SIG-M5 (cell line): ENCODE results near the gene TXNRD3.

Experiments used
- DNase-seq: peaks from one replicate; lab custom pipeline; 2025; lab: John Stamatoyannopoulos, UW

Gene TXNRD3

GRCh38 chr3:126654571-126655383, at the start of gene TXNRD3:
TSS of gene TXNRD3 (minus strand) at chr3:126655124.
- no peak for DNase-seq

GRCh38 chr3:126703512-126704493, 48.9 kb upstream of the TXNRD3 start, which contains the start of gene CHCHD6:
TSS of gene CHCHD6 (plus strand) at chr3:126704240. CDS start at chr3:126704313, 73 bp downstream.
- peak; percentile 77 for DNase-seq

GRCh38 chr3:126699011-126699410, 44.1 kb upstream of the TXNRD3 start:
- DNase-seq: no peak

- no peak for DNase-seq
Measured at GRCh38 chr3:126696701-126697267, 41.9 kb upstream of the TXNRD3 start.

DNA sequence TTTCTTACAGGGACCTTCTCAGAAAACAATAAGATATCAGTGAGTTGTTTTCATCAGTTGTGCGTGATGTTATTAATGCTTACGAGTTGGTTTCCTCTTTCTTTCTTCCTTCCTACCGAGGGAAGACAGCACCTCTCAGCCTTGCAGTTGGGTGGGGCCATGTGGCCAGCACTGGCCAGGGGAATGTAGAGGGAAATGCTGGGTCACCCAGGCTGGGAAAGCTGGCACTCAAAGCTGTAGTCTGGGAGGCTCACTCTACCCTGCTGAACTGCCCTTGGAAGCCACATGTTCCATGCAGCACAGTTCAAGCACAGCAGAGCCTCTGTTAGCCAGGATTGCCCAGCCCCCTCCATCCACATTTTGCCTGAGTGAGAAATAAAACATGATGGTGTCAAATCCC, 39.0 kb upstream of the TXNRD3 start:
- DNase-seq: no peak

GRCh38 chr3:126692858-126693257, 37.9 kb upstream of the TXNRD3 start:
- DNase-seq: no peak

DNA sequence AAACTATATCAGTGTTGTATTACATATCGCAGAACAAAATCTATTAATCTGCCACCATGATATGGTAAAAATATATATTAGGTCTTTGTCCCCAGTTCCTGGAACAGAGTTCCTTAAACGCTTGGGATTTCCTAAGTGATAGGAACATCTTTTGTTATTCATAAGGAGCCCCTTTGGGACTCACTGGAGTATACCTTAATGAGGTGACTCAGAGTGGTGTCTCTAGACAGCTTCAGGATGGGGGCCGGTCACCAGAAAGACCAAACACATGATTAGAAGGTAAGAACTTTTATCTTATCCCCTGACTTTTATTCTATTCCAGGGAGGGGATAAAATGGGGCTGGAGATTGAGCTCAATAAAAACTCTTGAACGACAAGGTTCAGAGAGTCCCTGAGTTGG, 36.8 kb upstream of the TXNRD3 start:
- DNase-seq: no peak

DNA sequence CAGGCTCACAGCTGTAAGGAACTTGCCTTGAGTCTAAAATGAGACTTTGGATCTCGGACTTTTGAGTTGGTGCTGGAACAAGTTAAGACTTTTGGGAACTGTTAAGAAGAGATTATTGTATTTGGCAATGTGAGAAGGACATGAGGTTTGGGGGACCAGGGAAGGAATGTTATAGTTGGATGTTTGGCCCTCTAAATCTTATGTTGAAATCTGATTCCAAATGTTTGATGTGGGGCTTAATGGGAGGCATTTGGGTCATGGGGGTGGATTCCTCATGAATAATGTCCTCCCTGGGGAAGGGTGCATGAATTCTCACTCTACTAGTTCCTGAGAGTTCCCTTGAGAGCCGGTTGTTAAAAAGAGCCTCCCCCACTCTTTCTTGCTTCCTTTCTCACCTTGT, 30.6 kb upstream of the TXNRD3 start:
- DNase-seq: no peak

GRCh38 chr3:126685021-126685420, 30.1 kb upstream of the TXNRD3 start:
- no peak for DNase-seq

DNA sequence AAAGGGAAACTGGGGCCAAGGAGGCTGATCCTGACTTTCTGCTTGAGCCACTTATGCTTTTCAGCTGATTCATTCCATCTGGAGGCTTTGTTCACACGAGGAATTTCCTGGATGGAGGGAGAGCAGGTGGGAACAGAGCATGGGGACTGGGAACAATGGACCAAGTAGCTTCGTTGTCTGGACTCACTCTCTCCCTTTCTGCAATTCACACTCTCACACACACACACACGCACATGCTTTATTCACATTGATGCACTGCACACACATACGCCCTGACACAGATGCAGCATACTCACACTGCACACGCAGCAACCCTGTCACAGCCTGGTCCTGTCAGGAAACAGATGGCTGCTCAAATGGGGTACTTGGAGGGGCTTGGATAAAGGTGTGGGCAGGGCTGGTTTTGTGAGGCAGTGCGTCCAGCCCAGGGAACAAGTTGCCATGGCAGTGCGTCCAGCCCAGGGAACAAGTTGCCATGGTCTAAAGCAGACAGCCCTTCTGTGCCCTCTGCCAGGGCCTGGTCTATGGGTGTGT, 29.4 kb upstream of the TXNRD3 start:
- DNase-seq: no peak

- DNase-seq: no peak
Measured at GRCh38 chr3:126683069-126683468, 28.1 kb upstream of the TXNRD3 start.

GRCh38 chr3:126682009-126682408, 27.1 kb upstream of the TXNRD3 start:
- no peak for DNase-seq

DNA sequence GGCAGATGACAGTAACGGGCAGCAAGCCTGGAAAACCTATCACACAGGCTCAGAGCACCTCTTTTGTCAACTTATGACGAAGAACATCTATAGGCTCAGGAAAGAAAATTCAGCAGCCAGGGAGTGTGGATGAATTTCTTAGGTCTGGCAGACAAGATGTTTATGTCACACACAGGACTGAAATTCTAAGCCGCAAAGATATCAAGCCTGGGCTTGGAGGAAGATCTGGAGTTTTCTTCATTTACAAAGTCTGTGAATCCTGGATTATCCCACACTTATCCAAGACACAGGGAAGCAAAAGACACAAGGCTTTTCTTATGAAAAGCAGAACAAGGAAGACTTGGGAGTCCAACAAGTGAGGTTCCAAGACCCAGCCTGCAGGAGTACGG, 25.7 kb upstream of the TXNRD3 start:
- DNase-seq: no peak

DNA sequence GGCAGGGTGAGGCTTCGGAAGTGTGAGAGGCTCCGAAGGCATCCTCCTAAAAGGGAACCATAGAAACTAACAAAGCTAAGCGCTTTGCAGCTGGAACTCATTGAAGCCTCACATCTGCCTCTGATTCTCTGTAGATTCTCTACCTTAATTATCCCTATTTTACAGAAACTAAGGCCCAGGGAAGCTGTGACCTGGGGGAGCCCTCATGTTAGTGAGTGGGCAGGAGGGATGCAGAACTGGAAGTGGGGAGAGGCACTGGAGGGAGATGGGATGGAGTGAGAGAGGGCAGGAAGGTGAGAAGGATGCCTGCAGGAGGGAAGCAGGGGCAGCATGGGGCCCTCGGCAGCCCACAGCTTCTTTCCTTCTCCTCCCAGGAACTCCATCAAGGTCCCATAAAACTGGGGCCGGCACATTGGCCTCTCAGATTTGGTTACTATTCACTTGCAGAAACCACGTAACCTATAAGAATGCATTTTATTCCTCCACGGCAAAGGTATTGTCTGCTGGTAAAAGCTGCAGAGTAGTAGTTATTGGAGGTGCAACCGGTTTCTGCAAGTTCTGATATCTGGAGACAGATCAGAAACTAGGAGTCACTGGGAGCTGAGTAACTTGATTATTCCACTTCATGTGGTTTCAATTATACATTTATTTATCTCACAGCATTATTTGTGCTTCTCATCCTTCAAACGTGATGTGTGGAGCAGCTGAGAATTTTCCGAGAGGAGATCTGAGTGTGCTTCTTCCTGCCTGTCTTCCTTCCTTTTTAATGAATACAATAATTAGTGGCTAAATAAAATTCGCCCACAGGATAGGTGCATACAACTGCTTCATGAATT, 25.1 kb upstream of the TXNRD3 start:
- DNase-seq: no peak

DNA sequence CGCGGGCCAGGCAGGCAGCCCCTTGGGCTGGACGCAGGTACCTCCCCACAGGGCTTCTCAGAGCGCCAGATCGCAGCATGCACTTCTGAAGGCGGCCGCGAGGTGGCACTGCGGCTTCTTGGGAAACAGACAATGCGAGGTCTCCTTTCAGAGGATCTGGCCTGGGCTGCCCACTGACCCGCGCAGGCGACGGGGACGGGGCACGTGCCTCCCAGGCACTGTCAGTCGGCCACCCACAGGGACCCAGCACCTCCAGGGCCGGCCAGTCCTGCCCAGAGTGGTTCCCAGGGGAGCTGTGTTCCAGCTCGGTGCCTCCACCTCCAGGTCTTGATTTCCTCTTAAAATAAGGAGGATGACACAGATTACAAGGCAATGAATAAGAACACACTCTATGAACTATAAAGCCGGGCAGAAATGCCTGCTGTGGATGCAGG, 24.4 kb upstream of the TXNRD3 start:
- no peak for DNase-seq

GRCh38 chr3:126678693-126679317, 23.9 kb upstream of the TXNRD3 start:
- no peak for DNase-seq

GRCh38 chr3:126677862-126678503, 23.1 kb upstream of the TXNRD3 start:
- no peak for DNase-seq

GRCh38 chr3:126676919-126677705, 22.2 kb upstream of the TXNRD3 start:
- DNase-seq: no peak

DNA sequence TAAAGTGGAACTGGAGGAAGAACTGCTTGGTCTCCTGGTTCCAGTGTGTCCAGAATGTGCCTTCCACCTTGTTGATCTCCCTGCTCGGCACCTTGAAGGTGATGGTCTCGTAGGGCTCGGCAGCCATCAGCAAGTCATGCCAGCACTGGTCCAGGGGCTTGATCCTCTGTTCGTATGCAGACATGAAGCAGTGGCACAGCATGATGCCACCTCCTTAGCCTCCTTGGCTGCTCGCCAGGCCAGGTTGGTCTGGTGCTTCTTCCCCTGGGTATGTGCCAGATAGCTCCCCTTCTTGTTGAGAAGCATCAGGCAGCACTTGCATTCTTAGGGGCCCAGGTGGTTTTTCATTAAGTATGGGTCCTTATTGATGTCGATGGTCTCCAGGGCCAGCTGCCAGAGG, 17.8 kb upstream of the TXNRD3 start:
- no peak for DNase-seq
